Gastrocnemius medialis (tissue), 4 donors: ENCODE measurements around the gene AGK. TPM values are rescaled to one million over a fixed set of nuclear protein-coding genes. Genes with fewer than 3 reads are reported as not detected.

ENCODE experiments used
- ATAC-seq, 2 donors: fragments of 150-250 bp; one replicate each; pipeline ENCODE4 v1.9.1; 2016
- DNase-seq, 2 donors: peaks; one replicate each; pipeline ENCODE4 v3.0.0-alpha.2; 2019
- H3K27ac ChIP-seq, 4 donors: fragments of 200-600 bp; sonication (generic); 1 replicate in 1 of 4; 2 replicates in 3 of 4; pipeline ENCODE4 v1.5.1; 2016 to 2018; ENCODE audit warnings: mild to moderate bottlenecking in 2 of 4, moderate library complexity in 1 of 4
- H3K27me3 ChIP-seq, 3 donors: fragments of 200-600 bp; sonication (generic) in 2 of 3; 1 replicate in 1 of 3; 2 replicates in 2 of 3; pipeline versions ENCODE4 v1.5.1 to v1.6.0; 2016 to 2019; ENCODE audit warnings: mild to moderate bottlenecking in 1 of 3, moderate library complexity in 1 of 3
- H3K36me3 ChIP-seq, 2 donors: fragments of 200-600 bp; sonication (generic) in 1 of 2; one replicate each; pipeline ENCODE4 v1.5.1; 2017 to 2018
- H3K4me1 ChIP-seq, 2 donors: fragments of 200-600 bp; sonication (generic) in 1 of 2; one replicate each; pipeline ENCODE4 v1.5.1; 2016 to 2017; ENCODE audit warnings: mild to moderate bottlenecking in 2 of 2
- H3K4me3 ChIP-seq, 4 donors: fragments of 200-600 bp; sonication (generic) in 3 of 4; 1 replicate in 1 of 4; 2 replicates in 3 of 4; pipeline ENCODE4 v1.5.1; 2016 to 2019; ENCODE audit warnings: mild to moderate bottlenecking in 2 of 4
- H3K9me3 ChIP-seq, 3 donors: fragments of 200-600 bp; sonication (generic) in 2 of 3; 1 replicate in 1 of 3; 2 replicates in 2 of 3; pipeline ENCODE4 v1.5.1; 2016 to 2019
- POLR2A ChIP-seq, 2 donors: fragments of 450-650 bp; IDR thresholded peaks; one replicate each; pipeline ENCODE4 v1.6.1; 2017; ENCODE audit warnings: antibody characterized with exemption in 2 of 2, mild to moderate bottlenecking in 2 of 2, moderate library complexity in 2 of 2
- in situ Hi-C, 4 donors: fragments of 200-750 bp; cut with MboI; loops; one replicate each; pipeline versions ENCODE4 v1.15.0 to v1.8.0; 2017; ENCODE audit warnings: low sequenced_read_pairs in 4 of 4
- intact Hi-C: fragments of 100-400 bp; cut with DNase I; formaldehyde crosslinking; loops from one replicate; pipeline ENCODE4 v1.15.1; 2023; ENCODE audit warnings: low total_unique reads
- total RNA-seq, 4 donors: library from RNA; depleted of rRNA; stranded (reverse); fragments of >200 nt; gene quantifications; one replicate each; pipeline versions ENCODE4 v1.1.0 to v1.2.3, GENCODE V29; 2016
- TF ChIP-seq, protein P1 (sequence below), 5 experiments: fragments of 450-650 bp in 3 of 5; fragments of 200-600 bp in 2 of 5; sonication (generic) in 2 of 5; IDR thresholded peaks in 4 of 5; conservative IDR thresholded peaks in 1 of 5; 1 replicate in 4 of 5; 2 replicates in 1 of 5; pipeline ENCODE4 v1.5.1; 2016 to 2019; ENCODE audit warnings: antibody characterized with exemption in 5 of 5, mild to moderate bottlenecking in 3 of 5, moderate library complexity in 3 of 5

AGK gene
- total RNA-seq, 4 donors from 2014 or later: 6.5 to 17.1 (median 11.5) TPM

DNA sequence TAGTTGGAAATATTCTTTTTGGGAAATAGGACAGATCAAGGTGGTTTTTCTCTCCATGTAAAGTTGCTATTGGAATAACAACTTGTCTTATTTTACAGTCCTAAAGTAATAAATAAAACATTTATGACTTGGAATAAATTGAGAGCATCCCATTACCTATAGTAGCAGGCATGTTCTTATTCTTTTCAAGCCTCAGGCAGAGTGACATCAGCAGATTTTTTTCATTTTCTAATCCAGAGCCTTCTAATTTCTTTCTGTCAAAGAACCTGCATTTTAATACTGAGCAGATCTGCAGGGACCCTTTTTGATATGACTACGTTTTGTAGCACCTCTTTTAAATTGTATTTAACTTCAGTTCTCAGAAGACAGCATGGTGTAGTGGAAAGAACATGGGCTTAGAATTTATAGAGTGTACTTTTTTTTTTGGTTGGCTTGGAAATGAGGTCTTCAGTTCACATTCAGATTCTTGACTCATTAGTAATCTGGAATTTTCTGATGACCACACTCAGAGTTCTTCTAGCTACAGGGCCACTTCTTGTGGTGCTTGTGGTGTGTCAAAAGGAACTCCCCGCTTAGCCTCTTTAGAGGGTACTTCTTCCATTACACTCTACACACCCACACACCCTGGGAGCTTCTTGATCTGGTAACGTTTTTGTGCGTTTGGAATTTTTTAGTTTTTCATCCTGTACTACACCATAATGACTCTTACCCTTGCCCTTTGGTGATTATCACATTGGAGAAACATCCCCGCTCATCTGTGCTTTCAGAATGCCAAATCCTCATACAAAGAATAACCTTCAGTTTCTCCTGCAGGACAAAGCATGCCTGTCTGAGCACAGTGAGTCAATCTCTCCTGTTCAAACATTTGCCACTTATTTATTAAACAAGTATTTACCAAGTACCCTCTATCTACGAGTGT lies 34.6 kb downstream of the AGK start:
- TF ChIP-seq, protein P1, sequence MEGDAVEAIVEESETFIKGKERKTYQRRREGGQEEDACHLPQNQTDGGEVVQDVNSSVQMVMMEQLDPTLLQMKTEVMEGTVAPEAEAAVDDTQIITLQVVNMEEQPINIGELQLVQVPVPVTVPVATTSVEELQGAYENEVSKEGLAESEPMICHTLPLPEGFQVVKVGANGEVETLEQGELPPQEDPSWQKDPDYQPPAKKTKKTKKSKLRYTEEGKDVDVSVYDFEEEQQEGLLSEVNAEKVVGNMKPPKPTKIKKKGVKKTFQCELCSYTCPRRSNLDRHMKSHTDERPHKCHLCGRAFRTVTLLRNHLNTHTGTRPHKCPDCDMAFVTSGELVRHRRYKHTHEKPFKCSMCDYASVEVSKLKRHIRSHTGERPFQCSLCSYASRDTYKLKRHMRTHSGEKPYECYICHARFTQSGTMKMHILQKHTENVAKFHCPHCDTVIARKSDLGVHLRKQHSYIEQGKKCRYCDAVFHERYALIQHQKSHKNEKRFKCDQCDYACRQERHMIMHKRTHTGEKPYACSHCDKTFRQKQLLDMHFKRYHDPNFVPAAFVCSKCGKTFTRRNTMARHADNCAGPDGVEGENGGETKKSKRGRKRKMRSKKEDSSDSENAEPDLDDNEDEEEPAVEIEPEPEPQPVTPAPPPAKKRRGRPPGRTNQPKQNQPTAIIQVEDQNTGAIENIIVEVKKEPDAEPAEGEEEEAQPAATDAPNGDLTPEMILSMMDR (IDR thresholded peaks at IDR 0.05 in 4 of 5, conservative IDR thresholded peaks at IDR 0.05 in 1 of 5): no peak
- TF ChIP-seq POLR2A (IDR thresholded peaks at IDR 0.05): no peak
- in situ Hi-C loops: no loop called here
- Histone ChIP-seq H3K27ac (no peak overlapping the region), H3K36me3 (no peaks in the 10 kb centered on the region), H3K4me3 (no peak overlapping the region), H3K4me1 (no peaks in the 10 kb centered on the region), H3K27me3 (no peaks in the 10 kb centered on the region), H3K9me3 (no peaks in the 10 kb centered on the region)
- no peak for DNase-seq
- intact Hi-C loops: no loop called here
- ATAC-seq: no peak

DNA sequence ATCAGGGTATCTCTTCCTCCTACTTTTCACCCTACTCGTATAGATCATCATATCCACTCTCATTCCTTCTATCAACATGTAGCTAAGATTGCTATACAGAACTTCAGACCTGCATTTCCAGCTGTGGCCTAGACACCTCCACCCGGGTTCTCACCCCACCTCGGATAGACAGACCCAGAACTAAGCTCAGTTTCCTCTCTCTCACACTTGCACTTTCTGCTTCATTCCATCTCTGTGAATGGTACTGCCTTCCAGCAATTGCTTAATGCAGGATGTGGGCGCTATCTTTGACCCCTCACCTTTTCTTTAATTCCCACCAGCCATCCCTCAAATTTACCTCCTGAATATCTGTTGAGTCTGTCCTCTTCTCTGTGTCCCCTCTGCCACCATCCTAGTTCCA lies 35.7 kb downstream of the AGK start:
- TF ChIP-seq POLR2A (IDR thresholded peaks at IDR 0.05): no peak
- TF ChIP-seq, protein P1 (IDR thresholded peaks at IDR 0.05 in 4 of 5, conservative IDR thresholded peaks at IDR 0.05 in 1 of 5): no peak
- no peak overlapping the region for H3K4me3 ChIP-seq
- no peak for ATAC-seq
- H3K36me3 ChIP-seq: no peaks in the 10 kb centered on the region
- no peak for DNase-seq
- H3K4me1 ChIP-seq: peaks cover 0 to 7% of the 10 kb centered on the region in 2 donors
- H3K27ac ChIP-seq: no peak overlapping the region
- no peaks in the 10 kb centered on the region for H3K9me3 ChIP-seq
- no peaks in the 10 kb centered on the region for H3K27me3 ChIP-seq
- in situ Hi-C loops: no loop called here
- intact Hi-C loops: no loop called here

DNA sequence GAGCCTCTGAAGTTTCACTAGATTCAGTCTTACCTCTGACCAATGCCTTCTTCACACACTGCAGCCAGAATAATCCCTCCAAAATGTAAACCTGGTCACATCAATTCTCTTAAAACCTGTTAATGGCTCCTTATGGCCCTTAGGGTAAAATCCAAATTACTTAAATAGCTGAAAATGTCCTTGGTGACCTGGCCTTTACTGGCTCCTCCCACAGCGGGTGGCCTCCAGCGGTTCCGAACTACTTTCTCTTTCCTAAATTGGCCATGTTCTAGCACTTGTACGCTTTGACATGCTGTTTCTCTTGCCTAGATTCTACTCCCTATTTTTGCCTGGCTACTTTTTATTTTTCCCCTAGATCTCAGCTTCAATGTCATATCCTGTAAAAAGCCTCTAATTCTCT lies 36.1 kb downstream of the AGK start:
- Histone ChIP-seq H3K27me3 (no peaks in the 10 kb centered on the region), H3K4me1 (peaks cover 0 to 7% of the 10 kb centered on the region in 2 donors), H3K27ac (no peak overlapping the region), H3K9me3 (no peaks in the 10 kb centered on the region), H3K4me3 (no peak overlapping the region), H3K36me3 (no peaks in the 10 kb centered on the region)
- DNase-seq (no peak), ATAC-seq (no peak)
- intact Hi-C loops: no loop called here
- no peak for TF ChIP-seq POLR2A (IDR thresholded peaks at IDR 0.05)
- TF ChIP-seq, protein P1 (IDR thresholded peaks at IDR 0.05 in 4 of 5, conservative IDR thresholded peaks at IDR 0.05 in 1 of 5): no peak
- in situ Hi-C loops: no loop called here

DNA sequence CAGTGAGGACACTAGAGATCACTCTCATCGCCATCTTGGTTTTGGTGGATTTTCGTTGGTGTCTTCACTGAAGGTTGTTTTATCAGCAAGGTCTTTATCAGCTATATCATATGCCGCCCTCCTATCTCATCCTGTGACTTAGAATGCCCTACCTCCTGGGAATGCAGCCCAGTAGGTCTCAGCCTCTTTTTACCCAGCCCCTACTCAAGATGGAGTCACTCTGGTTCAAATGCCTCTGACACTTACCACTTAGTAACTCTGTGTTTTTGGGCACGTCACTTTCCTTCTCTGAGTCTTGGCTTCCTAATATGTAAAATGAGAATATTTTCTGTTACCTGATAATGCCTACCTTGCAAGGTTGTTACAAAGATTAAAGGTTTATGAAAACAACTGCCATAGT lies 37.7 kb downstream of the AGK start:
- no peak for TF ChIP-seq POLR2A (IDR thresholded peaks at IDR 0.05)
- TF ChIP-seq, protein P1 (IDR thresholded peaks at IDR 0.05 in 4 of 5, conservative IDR thresholded peaks at IDR 0.05 in 1 of 5): no peak
- H3K4me1 ChIP-seq: peaks cover 0 to 7% of the 10 kb centered on the region in 2 donors
- in situ Hi-C loops: no loop called here
- no peak overlapping the region for H3K27ac ChIP-seq
- H3K27me3 ChIP-seq: no peaks in the 10 kb centered on the region
- H3K4me3 ChIP-seq: no peak overlapping the region
- H3K36me3 ChIP-seq: no peaks in the 10 kb centered on the region
- no peaks in the 10 kb centered on the region for H3K9me3 ChIP-seq
- ATAC-seq (no peak), DNase-seq (no peak)
- intact Hi-C loops: no loop called here
